ENCODE data around the gene EXOC4. TPM values are rescaled to one million over a fixed set of nuclear protein-coding genes. Genes with fewer than 3 reads are reported as not detected.

Gene EXOC4
- total RNA-seq, 4 donors from 2014 or later = 82.4 to 204 (median 128) TPM

GRCh38 chr7:133556048-133556447 is 303.2 kb downstream of the EXOC4 start:
- WGBS, 2 donors (ENCODE audit: low coverage in 1 of 2) = 41 to 45% methylated on average over 2 of the region's 2 CpGs

GRCh38 chr7:133556553-133556952 is 303.7 kb downstream of the EXOC4 start:
- Histone ChIP-seq H3K4me3 (no peak overlapping the region), H3K4me1 (no peaks in the 10 kb centered on the region), H3K36me3 (no peaks in the 10 kb centered on the region), H3K27me3 (no peaks in the 10 kb centered on the region), H3K27ac (no peak overlapping the region), H3K9me3 (no peaks in the 10 kb centered on the region)
- TF ChIP-seq CTCF (IDR thresholded peaks at IDR 0.05) = no peak
- TF ChIP-seq EP300 (IDR thresholded peaks at IDR 0.05; ENCODE audit: low read depth) = no peak
- TF ChIP-seq POLR2A (IDR thresholded peaks at IDR 0.05) = no peak
- no peak for TF ChIP-seq POLR2AphosphoS5 (IDR thresholded peaks at IDR 0.05)
- in situ Hi-C loops (cut with MboI; ENCODE audit: low pct_ligation_motif_present in 1 of 4, low pct_unique_long_range_greater_than_20kb in 1 of 4, low sequenced_read_pairs in 3 of 4) = no loop called here
- 94 to 96% methylated on average over 6 of the region's 6 CpGs for WGBS, 2 donors (ENCODE audit: low coverage in 1 of 2)
- DNase-seq = no peak
- intact Hi-C loops (cut with DNase I; ENCODE audit: low total_unique reads) = loop anchor here (5.0 kb wide), 1 partner anchor 306 kb away; no protein-coding TSS in a partner anchor

More at GRCh38 chr7:133556048-133556447, 303.2 kb downstream of the EXOC4 start:
- Histone ChIP-seq H3K4me1 (no peaks in the 10 kb centered on the region), H3K36me3 (no peaks in the 10 kb centered on the region), H3K27ac (no peak overlapping the region), H3K9me3 (no peaks in the 10 kb centered on the region), H3K27me3 (no peaks in the 10 kb centered on the region), H3K4me3 (no peak overlapping the region)
- TF ChIP-seq POLR2A (IDR thresholded peaks at IDR 0.05) (no peak), CTCF (IDR thresholded peaks at IDR 0.05) (no peak)
- intact Hi-C loops (cut with DNase I; ENCODE audit: low total_unique reads) (loop anchor here (5.0 kb wide), 1 partner anchor 306 kb away; no protein-coding TSS in a partner anchor), in situ Hi-C loops (cut with MboI; ENCODE audit: low pct_ligation_motif_present in 1 of 4, low pct_unique_long_range_greater_than_20kb in 1 of 4, low sequenced_read_pairs in 3 of 4) (no loop called here)
- no peak for DNase-seq

- WGBS, 2 donors (ENCODE audit: low coverage in 1 of 2) = 77 to 96% methylated on average over 2 of the region's 2 CpGs
Observed at GRCh38 chr7:133560900-133561299, 308.0 kb downstream of the EXOC4 start.

GRCh38 chr7:133561396-133561795 is 308.5 kb downstream of the EXOC4 start:
- in situ Hi-C loops (cut with MboI; ENCODE audit: low pct_ligation_motif_present in 1 of 4, low pct_unique_long_range_greater_than_20kb in 1 of 4, low sequenced_read_pairs in 3 of 4) = no loop called here
- 95 to 100% methylated on average over 3 of the region's 3 CpGs for WGBS, 2 donors (ENCODE audit: low coverage in 1 of 2)
- no peaks in the 10 kb centered on the region for H3K36me3 ChIP-seq
- no peak for DNase-seq
- no peaks in the 10 kb centered on the region for H3K4me1 ChIP-seq
- H3K27ac ChIP-seq = no peak overlapping the region
- no peak for TF ChIP-seq CTCF (IDR thresholded peaks at IDR 0.05)
- TF ChIP-seq POLR2A (IDR thresholded peaks at IDR 0.05) = no peak
- intact Hi-C loops (cut with DNase I; ENCODE audit: low total_unique reads) = no loop called here
- H3K27me3 ChIP-seq = no peaks in the 10 kb centered on the region
- no peaks in the 10 kb centered on the region for H3K9me3 ChIP-seq
- no peak overlapping the region for H3K4me3 ChIP-seq

More at GRCh38 chr7:133560900-133561299, 308.0 kb downstream of the EXOC4 start:
- intact Hi-C loops (cut with DNase I; ENCODE audit: low total_unique reads) = no loop called here
- Histone ChIP-seq H3K4me3 (no peak overlapping the region), H3K36me3 (no peaks in the 10 kb centered on the region), H3K4me1 (no peaks in the 10 kb centered on the region), H3K27me3 (no peaks in the 10 kb centered on the region), H3K9me3 (no peaks in the 10 kb centered on the region), H3K27ac (no peak overlapping the region)
- TF ChIP-seq EP300 (IDR thresholded peaks at IDR 0.05; ENCODE audit: low read depth) (no peak), POLR2A (IDR thresholded peaks at IDR 0.05) (no peak), CTCF (IDR thresholded peaks at IDR 0.05) (no peak)
- in situ Hi-C loops (cut with MboI; ENCODE audit: low pct_ligation_motif_present in 1 of 4, low pct_unique_long_range_greater_than_20kb in 1 of 4, low sequenced_read_pairs in 3 of 4) = no loop called here
- no peak for DNase-seq

All from transverse colon (tissue), 4 donors.